Caco-2 (cell line): ENCODE data around the gene AURKAIP1. TPM values are rescaled to one million over a fixed set of nuclear protein-coding genes. Genes with fewer than 3 reads are reported as not detected.
"Not testable (repeated sequence)": the region's sequence is repeated elsewhere in the genome, so short reads cannot be mapped to it uniquely, and the experiment has no call there.

Source experiments
- BruUV-seq: library from RNA; stranded (reverse); fragments of 400-500 nt; replicated peaks from 2 replicates; lab custom pipeline; 2021; lab: Mats Ljungman, UMichigan
- CTCF ChIA-PET: fragments of 300-600 bp; sonication (Branson Sonifier 250); formaldehyde crosslinking; loops from one replicate; lab custom pipeline; 2022; ENCODE audit warnings: antibody characterized with exemption; lab: Charles Lee
- POLR2A ChIA-PET: fragments of 300-600 bp; sonication (Branson Sonifier 250); formaldehyde crosslinking; loops from one replicate; lab custom pipeline; 2022; ENCODE audit warnings: antibody characterized with exemption; lab: Charles Lee
- DNase-seq, 2 experiments: peaks; one replicate each; pipeline versions ENCODE4 v3.0.0 to v3.0.0-alpha.2; 2020 to 2022
- H3K27me3 ChIP-seq: replicated peaks from 2 replicates; pipeline ENCODE4 v1.6.0; 2011; ENCODE audit warnings: low read length; ENCODE audit not compliant: control insufficient read depth, insufficient read depth
- H3K36me3 ChIP-seq: 2 replicates; pipeline ENCODE4 v1.5.1; 2011; ENCODE audit warnings: low read length; ENCODE audit not compliant: control insufficient read depth, insufficient read depth
- H3K4me1 ChIP-seq: fragments of 250-450 bp; sonication (Bioruptor Pico); 2 replicates; pipeline ENCODE4 v1.5.1; 2020; ENCODE audit warnings: mild to moderate bottlenecking
- H3K4me3 ChIP-seq: 2 replicates; pipeline ENCODE4 v1.5.1; 2011; ENCODE audit warnings: low read depth, mild to moderate bottlenecking, control low read depth, low read length
- H3K9me3 ChIP-seq: fragments of 250-450 bp; sonication (Bioruptor Pico); 2 replicates; pipeline ENCODE4 v1.5.1; 2020; ENCODE audit warnings: mild to moderate bottlenecking, moderate library complexity
- H3K27ac Mint-ChIP-seq: one replicate; pipeline ENCODE4 v1.8.0; 2022; ENCODE audit warnings: mixed read lengths; ENCODE audit not compliant: unreplicated experiment
- H3K27me3 Mint-ChIP-seq: one replicate; pipeline ENCODE4 v1.8.0; 2022; ENCODE audit warnings: mixed read lengths; ENCODE audit not compliant: insufficient read depth, unreplicated experiment
- H3K36me3 Mint-ChIP-seq: one replicate; pipeline ENCODE4 v1.8.0; 2022; ENCODE audit warnings: mild to moderate bottlenecking, mixed read lengths; ENCODE audit not compliant: insufficient read depth, unreplicated experiment
- H3K4me1 Mint-ChIP-seq: one replicate; pipeline ENCODE4 v1.8.0; 2022; ENCODE audit warnings: low read depth, mixed read lengths; ENCODE audit not compliant: unreplicated experiment
- H3K4me3 Mint-ChIP-seq: one replicate; pipeline ENCODE4 v1.8.0; 2022; ENCODE audit warnings: mild to moderate bottlenecking, moderate library complexity, mixed read lengths; ENCODE audit not compliant: unreplicated experiment
- H3K9me3 Mint-ChIP-seq: one replicate; pipeline ENCODE4 v1.8.0; 2022; ENCODE audit warnings: mixed read lengths; ENCODE audit not compliant: unreplicated experiment
- intact Hi-C: fragments of 100-400 bp; cut with micrococcal nuclease; formaldehyde crosslinking; loops from one replicate; pipeline ENCODE4 v1.10.0; 2022; ENCODE audit not compliant: unreplicated experiment
- total RNA-seq: library from RNA; stranded (reverse); gene quantifications from 2 replicates; pipeline ENCODE4 v1.2.3, GENCODE V29; 2022
- TF ChIP-seq, protein P1 (sequence below), 2 experiments: fragments of 200-600 bp in 1 of 2; IDR thresholded peaks; 1 replicate in 1 of 2; 2 replicates in 1 of 2; pipeline versions ENCODE4 v1.5.1 to v1.8.0; 2011 to 2022; ENCODE audit warnings: antibody characterized with exemption in 1 of 2, control low read depth in 1 of 2, inconsistent platforms in 1 of 2, low read depth in 1 of 2, low read length in 1 of 2, mild to moderate bottlenecking in 1 of 2, moderate library complexity in 1 of 2; ENCODE audit not compliant: insufficient read depth in 1 of 2, severe bottlenecking in 1 of 2, unreplicated experiment in 1 of 2

AURKAIP1 gene
- total RNA-seq, 1 experiment from 2014 or later: 187 TPM

DNA sequence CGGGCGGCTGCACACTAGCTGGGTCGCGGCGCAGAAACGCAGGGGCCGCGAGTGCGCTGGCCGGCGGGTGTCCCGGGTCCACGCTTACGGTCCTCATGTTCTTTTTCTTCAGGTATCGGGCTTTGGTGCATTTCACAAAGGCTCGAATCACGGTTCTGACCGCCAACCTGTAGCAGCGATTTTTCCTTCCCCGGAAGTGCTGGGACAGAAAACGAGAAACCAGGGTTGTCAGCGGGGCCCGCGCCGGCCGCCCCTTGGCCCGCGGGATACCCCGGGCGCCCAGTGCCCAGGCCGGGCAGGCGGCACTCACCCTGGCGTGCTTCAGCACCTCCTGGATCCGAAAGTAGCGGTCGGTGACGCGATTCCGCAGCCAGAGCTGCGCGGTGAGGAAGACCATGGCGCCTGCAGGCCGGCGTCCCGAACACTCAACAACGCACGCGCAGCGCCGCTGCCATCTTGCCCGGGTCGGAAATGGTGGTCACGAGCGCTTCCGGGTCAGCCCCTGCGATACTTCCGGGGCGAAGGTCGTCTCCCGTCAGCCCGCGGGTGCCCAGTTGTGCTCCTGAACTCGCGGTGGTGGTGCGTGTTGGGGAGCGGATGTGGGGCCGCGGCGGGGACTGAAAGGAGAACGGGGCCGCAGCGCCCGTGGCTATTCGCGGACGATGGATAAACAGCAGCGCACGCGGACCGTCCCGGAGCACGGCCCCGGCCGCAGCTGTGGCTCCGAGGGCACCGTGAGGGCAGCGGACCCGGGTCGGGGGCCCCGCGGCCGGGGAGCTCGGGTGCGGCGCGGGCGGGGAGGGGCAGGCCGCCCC, 32.0 kb upstream of the AURKAIP1 start, which contains the start of gene MRPL20:
MRPL20 (minus strand) TSS at position 473 of the 815 bp plus-strand sequence; CDS start at position 397, 76 bp downstream.
- H3K36me3 ChIP-seq: 0 out of 2 replicates have a peak, but pooled peaks cover 2% of the 10 kb centered on the region
- peak within 1 kb of the TSS; percentile 86 for H3K4me3 ChIP-seq
- Mint-ChIP-seq H3K27ac (peak within 1 kb of the TSS; percentile 82), H3K4me3 (peak within 1 kb of the TSS; percentile 87), H3K36me3 (peaks cover 81% of the 10 kb centered on the region), H3K9me3 (no peaks in the 10 kb centered on the region), H3K4me1 (no peaks in the 10 kb centered on the region), H3K27me3 (no peaks in the 10 kb centered on the region)
- TF ChIP-seq, protein P1, sequence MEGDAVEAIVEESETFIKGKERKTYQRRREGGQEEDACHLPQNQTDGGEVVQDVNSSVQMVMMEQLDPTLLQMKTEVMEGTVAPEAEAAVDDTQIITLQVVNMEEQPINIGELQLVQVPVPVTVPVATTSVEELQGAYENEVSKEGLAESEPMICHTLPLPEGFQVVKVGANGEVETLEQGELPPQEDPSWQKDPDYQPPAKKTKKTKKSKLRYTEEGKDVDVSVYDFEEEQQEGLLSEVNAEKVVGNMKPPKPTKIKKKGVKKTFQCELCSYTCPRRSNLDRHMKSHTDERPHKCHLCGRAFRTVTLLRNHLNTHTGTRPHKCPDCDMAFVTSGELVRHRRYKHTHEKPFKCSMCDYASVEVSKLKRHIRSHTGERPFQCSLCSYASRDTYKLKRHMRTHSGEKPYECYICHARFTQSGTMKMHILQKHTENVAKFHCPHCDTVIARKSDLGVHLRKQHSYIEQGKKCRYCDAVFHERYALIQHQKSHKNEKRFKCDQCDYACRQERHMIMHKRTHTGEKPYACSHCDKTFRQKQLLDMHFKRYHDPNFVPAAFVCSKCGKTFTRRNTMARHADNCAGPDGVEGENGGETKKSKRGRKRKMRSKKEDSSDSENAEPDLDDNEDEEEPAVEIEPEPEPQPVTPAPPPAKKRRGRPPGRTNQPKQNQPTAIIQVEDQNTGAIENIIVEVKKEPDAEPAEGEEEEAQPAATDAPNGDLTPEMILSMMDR (IDR thresholded peaks at IDR 0.05; ENCODE audit: insufficient read depth in 1 of 2, low read depth in 1 of 2, low read length in 1 of 2, severe bottlenecking in 1 of 2, unreplicated experiment in 1 of 2): no peak
- BruUV-seq: no TSS peak
- no peaks in the 10 kb centered on the region for H3K4me1 ChIP-seq
- intact Hi-C loops: no loop called here
- peak; percentile 90 to 91 for DNase-seq
- ChIA-PET CTCF (interaction anchor here (0.7 to 0.8 kb wide), 2 partner anchors 26 to 36 kb away, joined by 3 read pairs; no protein-coding TSS in a partner anchor), POLR2A (interaction anchor here (1.0 to 1.3 kb wide), 4 partner anchors 8 to 32 kb away, joined by 3 to 14 read pairs (median 6); partner anchors contain the start of genes AURKAIP1 and CCNL2)
- no peaks in the 10 kb centered on the region for H3K9me3 ChIP-seq
- H3K27me3 ChIP-seq: no peaks in the 10 kb centered on the region

DNA sequence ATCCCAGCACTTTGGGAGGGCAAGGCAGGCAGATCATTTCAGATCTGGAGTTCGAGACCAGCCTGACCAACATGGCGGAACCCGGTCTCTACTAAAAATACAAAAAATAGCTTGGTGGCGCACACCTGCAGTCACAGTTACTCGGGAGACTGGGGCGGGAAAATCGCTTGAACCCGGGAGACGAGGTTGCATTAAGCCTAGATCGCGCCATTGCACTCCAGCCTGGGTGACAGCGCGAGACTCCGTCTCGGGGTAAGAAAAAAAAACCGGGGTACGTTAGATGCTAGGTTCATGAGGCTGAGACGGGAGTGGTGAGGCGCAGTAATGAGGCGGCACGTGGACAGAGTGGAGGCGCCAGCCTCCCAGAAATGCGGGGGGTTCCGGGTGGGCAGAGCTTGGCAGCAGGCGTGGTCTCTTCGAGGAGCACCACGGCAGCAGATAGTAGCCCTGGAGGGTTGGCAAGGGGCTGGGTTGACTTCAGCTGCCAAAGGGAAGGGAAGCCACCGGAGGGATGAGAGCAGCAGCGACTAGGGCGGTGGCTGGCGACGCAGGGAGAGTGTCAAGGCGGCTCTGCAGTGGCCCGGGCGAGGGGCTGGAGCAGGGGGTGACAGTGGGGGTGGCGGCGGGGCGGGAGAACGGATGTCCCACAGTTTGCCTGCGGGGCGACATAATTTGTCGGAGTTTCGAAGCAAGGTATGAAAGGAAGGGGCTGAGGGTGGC, 31.3 kb upstream of the AURKAIP1 start:
- H3K36me3 ChIP-seq: 0 out of 2 replicates have a peak, but pooled peaks cover 2% of the 10 kb centered on the region
- H3K4me1 Mint-ChIP-seq: peaks cover under 1% of the 10 kb centered on the region
- ChIA-PET POLR2A (interaction anchor here (1.2 kb wide), 1 partner anchor 32 kb away, joined by 3 read pairs; no protein-coding TSS in a partner anchor), CTCF (no interaction called here)
- peak overlapping the region; percentile 82 for H3K27ac Mint-ChIP-seq
- peak overlapping the region; percentile 86 for H3K4me3 ChIP-seq
- BruUV-seq: no TSS peak
- H3K27me3 ChIP-seq: no peaks in the 10 kb centered on the region
- 0 out of 2 replicates have a peak, but pooled peaks cover under 1% of the 10 kb centered on the region for H3K4me1 ChIP-seq
- no peaks in the 10 kb centered on the region for H3K9me3 ChIP-seq
- H3K36me3 Mint-ChIP-seq: peaks cover 81% of the 10 kb centered on the region
- intact Hi-C loops: no loop called here
- TF ChIP-seq, protein P1 (IDR thresholded peaks at IDR 0.05; ENCODE audit: insufficient read depth in 1 of 2, low read depth in 1 of 2, low read length in 1 of 2, severe bottlenecking in 1 of 2, unreplicated experiment in 1 of 2): no peak
- peak overlapping the region; percentile 87 for H3K4me3 Mint-ChIP-seq
- no peaks in the 10 kb centered on the region for H3K27me3 Mint-ChIP-seq
- no peak for DNase-seq
- no peaks in the 10 kb centered on the region for H3K9me3 Mint-ChIP-seq

DNA sequence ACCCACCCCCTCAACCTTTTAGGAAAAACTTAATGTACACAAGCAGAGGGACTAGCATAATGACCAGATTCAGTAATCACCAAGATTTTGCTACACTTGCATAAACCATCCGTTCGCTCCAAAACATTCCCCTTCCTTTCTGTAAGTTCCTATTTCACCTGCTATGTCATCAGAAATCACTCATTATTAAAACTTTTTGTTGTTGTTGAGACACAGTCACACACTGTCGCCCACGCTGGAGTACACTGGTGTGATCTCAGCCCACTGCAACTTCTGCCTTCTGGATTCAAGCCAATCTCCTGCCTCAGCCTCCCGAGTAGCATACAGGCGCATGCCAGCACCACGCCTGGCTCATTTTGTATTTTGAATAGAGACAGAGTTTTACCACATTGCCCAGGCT, 28.6 kb upstream of the AURKAIP1 start:
- POLR2A ChIA-PET: no interaction called here
- no TSS peak for BruUV-seq
- Histone ChIP-seq H3K4me1 (peaks cover 10% of the 10 kb centered on the region), H3K9me3 (no peaks in the 10 kb centered on the region), H3K4me3 (no peak overlapping the region), H3K27me3 (no peaks in the 10 kb centered on the region), H3K36me3 (peaks cover 4% of the 10 kb centered on the region; the same call in 1 of the 2 replicates)
- no peak overlapping the region for H3K4me3 Mint-ChIP-seq
- peaks cover 12% of the 10 kb centered on the region for H3K4me1 Mint-ChIP-seq
- peaks cover 92% of the 10 kb centered on the region for H3K36me3 Mint-ChIP-seq
- intact Hi-C loops: no loop called here
- no peaks in the 10 kb centered on the region for H3K9me3 Mint-ChIP-seq
- TF ChIP-seq, protein P1 (IDR thresholded peaks at IDR 0.05; ENCODE audit: insufficient read depth in 1 of 2, low read depth in 1 of 2, low read length in 1 of 2, severe bottlenecking in 1 of 2, unreplicated experiment in 1 of 2): no peak
- no peaks in the 10 kb centered on the region for H3K27me3 Mint-ChIP-seq
- H3K27ac Mint-ChIP-seq: peak overlapping the region; percentile 42
- CTCF ChIA-PET: no interaction called here
- no peak for DNase-seq

DNA sequence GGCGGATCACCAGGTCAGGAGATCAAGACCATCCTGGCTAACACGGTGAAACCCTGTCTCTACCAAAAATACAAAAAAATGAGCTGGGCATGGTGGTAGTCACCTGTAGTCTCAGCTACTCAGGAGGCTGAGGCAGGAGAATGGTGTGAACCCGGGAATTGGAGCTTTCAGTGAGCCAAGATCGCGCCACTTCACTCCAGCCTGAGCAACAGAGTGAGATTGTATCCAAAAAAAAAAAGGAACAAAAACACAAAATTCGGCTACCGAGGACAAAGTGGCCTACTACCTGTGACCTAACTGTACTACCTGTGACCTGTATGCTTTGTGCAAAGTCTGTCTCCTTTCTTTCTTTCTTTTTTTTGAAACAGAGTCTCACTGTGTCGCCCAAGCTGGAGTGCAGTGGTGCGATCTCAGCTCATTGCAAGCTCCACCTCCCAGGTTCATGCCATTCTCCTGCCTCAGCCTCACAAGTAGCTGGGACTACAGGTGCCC, 27.9 kb upstream of the AURKAIP1 start:
- H3K9me3 ChIP-seq, H3K9me3 Mint-ChIP-seq, H3K27me3 Mint-ChIP-seq, H3K27me3 ChIP-seq, H3K27ac Mint-ChIP-seq, H3K4me3 Mint-ChIP-seq, BruUV-seq, intact Hi-C loops, H3K4me3 ChIP-seq, DNase-seq, H3K36me3 ChIP-seq: not testable (repeated sequence)
- H3K4me1 Mint-ChIP-seq: peaks cover 12% of the 10 kb centered on the region
- H3K4me1 ChIP-seq: peaks cover 13% of the 10 kb centered on the region
- ChIA-PET POLR2A (interaction anchor here (0.5 kb wide), 1 partner anchor 27 kb away, joined by 4 read pairs; no protein-coding TSS in a partner anchor), CTCF (interaction anchor here (0.9 kb wide), 1 partner anchor 102 kb away, joined by 3 read pairs; no protein-coding TSS in a partner anchor)
- peaks cover 91% of the 10 kb centered on the region for H3K36me3 Mint-ChIP-seq
